ENCODE results near the gene ERCC1. TPM values are rescaled to one million over a fixed set of nuclear protein-coding genes. Genes with fewer than 3 reads are reported as not detected.

ERCC1 gene
- 41.3 TPM for total RNA-seq

GRCh38 chr19:45423589-45424190 lies at the start of gene ERCC1:
Gene ERCC1 (minus strand): TSS chr19:45423917. CDS start chr19:45423374, 543 bp downstream.

GRCh38 chr19:45467456-45468158 lies 43.9 kb upstream of the ERCC1 start, which contains the start of gene FOSB:
Gene FOSB (plus strand): TSS chr19:45467996. CDS start chr19:45468587, 591 bp downstream.

GRCh38 chr19:45406226-45407090 lies 17.3 kb downstream of the ERCC1 start, which contains the start of gene POLR1G:
Gene POLR1G (plus strand): TSS chr19:45406644. CDS start chr19:45406697, 53 bp downstream.

GRCh38 chr19:45404557-45405434 lies 18.9 kb downstream of the ERCC1 start, which contains the start of gene PPP1R13L:
Gene PPP1R13L (minus strand): TSS chr19:45405069. CDS start chr19:45398318, 6,751 bp downstream.

GRCh38 chr19:45370410-45371204 lies 53.1 kb downstream of the ERCC1 start, which contains the start of gene ERCC2:
Gene ERCC2 (minus strand): TSS chr19:45370573. CDS start chr19:45370540, 33 bp downstream.

Small RNA genes lying within 50 kb of the gene (small RNA-seq; reads per million reads assigned to genes)
- gene MIR6088, result not detected

Other genes with a start within 250 kb of the ERCC1 start
- gene TRAPPC6A, start 245.7 kb downstream of the ERCC1 start, total RNA-seq, result 7.2 TPM
- 4.4 TPM for gene BLOC1S3, start 245.1 kb downstream of the ERCC1 start, total RNA-seq
- gene EXOC3L2, start 178.5 kb downstream of the ERCC1 start, total RNA-seq, result 0.23 TPM
- gene MARK4, start 172.6 kb downstream of the ERCC1 start, total RNA-seq, result 39.2 TPM
- not detected for gene CKM, start 101.0 kb downstream of the ERCC1 start, total RNA-seq
- 1.8 TPM for gene KLC3, start 83.2 kb downstream of the ERCC1 start, total RNA-seq
- gene ERCC2, start 53.3 kb downstream of the ERCC1 start, total RNA-seq, result 23.3 TPM
- gene PPP1R13L, start 18.8 kb downstream of the ERCC1 start, total RNA-seq, result 0.46 TPM
- 6.5 TPM for gene POLR1G, start 17.3 kb downstream of the ERCC1 start, total RNA-seq
- 4.4 TPM for gene FOSB, start 44.1 kb upstream of the ERCC1 start, total RNA-seq
- 59.1 TPM for gene RTN2, start 73.1 kb upstream of the ERCC1 start, total RNA-seq
- 1.2 TPM for gene PPM1N, start 74.5 kb upstream of the ERCC1 start, total RNA-seq
- gene VASP, start 83.6 kb upstream of the ERCC1 start, total RNA-seq, result 15.7 TPM
- gene OPA3, start 160.9 kb upstream of the ERCC1 start, total RNA-seq, result 4.8 TPM
- 0.23 TPM for gene GPR4, start 178.3 kb upstream of the ERCC1 start, total RNA-seq
- 42.2 TPM for gene EML2, start 215.5 kb upstream of the ERCC1 start, total RNA-seq
- gene GIPR, start 244.3 kb upstream of the ERCC1 start, total RNA-seq, result not detected

Measured in diencephalon (tissue), 1 donor.